ENCODE data around the gene SPDYE6. TPM values are rescaled to one million over a fixed set of nuclear protein-coding genes. Genes with fewer than 3 reads are reported as not detected.
A peak's percentile ranks its signal among the peaks of the same experiment; 100 is the strongest.
"Not testable (repeated sequence)": the region's sequence is repeated elsewhere in the genome, so short reads cannot be mapped to it uniquely, and the experiment has no call there.

Gene SPDYE6
- total RNA-seq, 4 donors from 2014 or later = not detected

GRCh38 chr7:102302025-102302424 is 54.2 kb downstream of the SPDYE6 start:
- peaks cover 0 to 19% (median 0%) of the 10 kb centered on the region in 3 donors for H3K36me3 ChIP-seq
- H3K9me3 ChIP-seq = no peaks in the 10 kb centered on the region
- peaks cover 0 to 13% of the 10 kb centered on the region in 2 donors for H3K27me3 ChIP-seq
- H3K27ac ChIP-seq = no peak overlapping the region
- peaks cover 0 to 12% (median 9%) of the 10 kb centered on the region in 4 donors for H3K4me1 ChIP-seq
- WGBS, 2 donors = 77 to 94% methylated on average over 6 of the region's 6 CpGs
- no peak for DNase-seq (ENCODE audit: low spot score in 2 of 2)
- H3K4me3 ChIP-seq = no peak overlapping the region
- TF ChIP-seq EP300 (IDR thresholded peaks at IDR 0.05) = no peak
- TF ChIP-seq, protein P1, sequence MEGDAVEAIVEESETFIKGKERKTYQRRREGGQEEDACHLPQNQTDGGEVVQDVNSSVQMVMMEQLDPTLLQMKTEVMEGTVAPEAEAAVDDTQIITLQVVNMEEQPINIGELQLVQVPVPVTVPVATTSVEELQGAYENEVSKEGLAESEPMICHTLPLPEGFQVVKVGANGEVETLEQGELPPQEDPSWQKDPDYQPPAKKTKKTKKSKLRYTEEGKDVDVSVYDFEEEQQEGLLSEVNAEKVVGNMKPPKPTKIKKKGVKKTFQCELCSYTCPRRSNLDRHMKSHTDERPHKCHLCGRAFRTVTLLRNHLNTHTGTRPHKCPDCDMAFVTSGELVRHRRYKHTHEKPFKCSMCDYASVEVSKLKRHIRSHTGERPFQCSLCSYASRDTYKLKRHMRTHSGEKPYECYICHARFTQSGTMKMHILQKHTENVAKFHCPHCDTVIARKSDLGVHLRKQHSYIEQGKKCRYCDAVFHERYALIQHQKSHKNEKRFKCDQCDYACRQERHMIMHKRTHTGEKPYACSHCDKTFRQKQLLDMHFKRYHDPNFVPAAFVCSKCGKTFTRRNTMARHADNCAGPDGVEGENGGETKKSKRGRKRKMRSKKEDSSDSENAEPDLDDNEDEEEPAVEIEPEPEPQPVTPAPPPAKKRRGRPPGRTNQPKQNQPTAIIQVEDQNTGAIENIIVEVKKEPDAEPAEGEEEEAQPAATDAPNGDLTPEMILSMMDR (IDR thresholded peaks at IDR 0.05) = no peak
- TF ChIP-seq POLR2A (IDR thresholded peaks at IDR 0.05) = no peak

DNA sequence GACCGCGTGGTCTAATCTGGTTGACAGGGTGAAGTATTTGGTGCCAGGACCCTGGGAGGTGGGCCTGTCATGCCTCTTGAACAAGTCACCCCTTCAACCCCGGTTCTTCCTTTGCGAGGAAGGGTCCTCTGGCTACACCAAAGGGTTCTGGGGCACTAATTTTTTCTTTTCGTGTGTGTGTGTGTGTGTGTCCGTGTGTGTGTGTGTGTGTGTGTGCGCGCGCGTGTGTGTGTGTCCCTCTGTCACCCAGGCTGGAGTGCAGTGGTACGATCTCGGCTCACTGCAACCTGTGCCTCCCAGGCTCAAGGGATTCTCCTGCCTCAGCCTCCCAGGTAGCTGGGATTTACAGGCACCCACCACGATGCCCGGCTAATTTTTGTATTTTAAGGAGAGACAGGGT is 54.9 kb downstream of the SPDYE6 start:
- WGBS, 2 donors = 92 to 97% methylated on average over 13 to 14 of the region's 14 CpGs
- H3K9me3 ChIP-seq; H3K27ac ChIP-seq; DNase-seq (ENCODE audit: low spot score in 2 of 2); H3K4me1 ChIP-seq; H3K4me3 ChIP-seq: not testable (repeated sequence)
- Histone ChIP-seq H3K27me3 (peaks cover 0 to 13% of the 10 kb centered on the region in 2 donors), H3K36me3 (peaks cover 0 to 19% (median 0%) of the 10 kb centered on the region in 3 donors)

- H3K4me3 ChIP-seq = no peak overlapping the region
- H3K9me3 ChIP-seq = no peaks in the 10 kb centered on the region
- WGBS, 2 donors = 54 to 69% methylated on average over 49 to 84 of the region's 84 CpGs
- no peak for DNase-seq (ENCODE audit: low spot score in 2 of 2)
- peaks cover 0 to 13% of the 10 kb centered on the region in 2 donors for H3K27me3 ChIP-seq
- H3K36me3 ChIP-seq = peaks cover 0 to 19% (median 0%) of the 10 kb centered on the region in 3 donors
- no peak overlapping the region for H3K27ac ChIP-seq
- H3K4me1 ChIP-seq = peaks cover 0 to 7% (median 3%) of the 10 kb centered on the region in 4 donors
- no peak for TF ChIP-seq EP300 (IDR thresholded peaks at IDR 0.05)
- TF ChIP-seq POLR2A (IDR thresholded peaks at IDR 0.05) = no peak
- TF ChIP-seq, protein P1 (IDR thresholded peaks at IDR 0.05) = peak in 1 of 5 experiments; percentile 13
Observed at GRCh38 chr7:102300643-102301221, 55.5 kb downstream of the SPDYE6 start.

GRCh38 chr7:102297487-102298218 is 58.6 kb downstream of the SPDYE6 start:
- H3K27ac ChIP-seq = no peak overlapping the region
- no peak for DNase-seq (ENCODE audit: low spot score in 2 of 2)
- H3K27me3 ChIP-seq = peaks cover 0 to 13% of the 10 kb centered on the region in 2 donors
- no peak overlapping the region for H3K4me3 ChIP-seq
- peaks cover 0 to 19% (median 0%) of the 10 kb centered on the region in 3 donors for H3K36me3 ChIP-seq
- 92 to 93% methylated on average over 10 of the region's 10 CpGs for WGBS, 2 donors
- no peak for TF ChIP-seq POLR2A (IDR thresholded peaks at IDR 0.05)
- TF ChIP-seq, protein P1 (IDR thresholded peaks at IDR 0.05) = no peak
- no peak for TF ChIP-seq EP300 (IDR thresholded peaks at IDR 0.05)
- H3K4me1 ChIP-seq = peaks cover 0 to 10% (median 0%) of the 10 kb centered on the region in 4 donors
- H3K9me3 ChIP-seq = no peaks in the 10 kb centered on the region

DNA sequence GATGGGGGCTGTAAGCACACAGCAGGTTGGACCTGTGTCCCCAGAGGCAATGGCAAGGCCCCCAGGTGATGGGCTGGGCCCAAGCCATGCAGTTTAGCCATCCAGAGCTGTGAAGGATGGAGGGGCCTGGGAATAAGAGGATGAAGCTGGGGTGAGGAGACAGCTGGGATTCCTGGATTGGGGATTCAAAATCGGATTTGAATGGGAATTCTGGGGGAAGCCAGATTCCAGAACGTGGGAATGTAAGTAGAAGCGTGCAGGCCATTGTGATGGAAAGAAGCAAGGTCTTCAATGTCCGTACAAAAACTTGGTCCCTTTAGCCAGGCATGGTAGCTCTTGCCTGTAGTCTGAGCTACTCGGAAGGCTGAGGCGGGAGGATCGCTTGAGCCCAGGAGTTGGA is 59.7 kb downstream of the SPDYE6 start:
- no peak for DNase-seq (ENCODE audit: low spot score in 2 of 2)
- Histone ChIP-seq H3K4me3 (no peak overlapping the region), H3K27me3 (peaks cover 0 to 13% of the 10 kb centered on the region in 2 donors), H3K27ac (no peak overlapping the region), H3K9me3 (no peaks in the 10 kb centered on the region), H3K4me1 (peaks cover 0 to 11% (median 0%) of the 10 kb centered on the region in 4 donors), H3K36me3 (peaks cover 0 to 12% (median 0%) of the 10 kb centered on the region in 3 donors)
- TF ChIP-seq, protein P1 (IDR thresholded peaks at IDR 0.05) = no peak
- TF ChIP-seq EP300 (IDR thresholded peaks at IDR 0.05) (no peak), POLR2A (IDR thresholded peaks at IDR 0.05) (no peak)
- 85 to 88% methylated on average over 7 of the region's 7 CpGs for WGBS, 2 donors
